Vagina (tissue), 2 donors: ENCODE measurements around the gene TOP2B. TPM values are rescaled to one million over a fixed set of nuclear protein-coding genes. Genes with fewer than 3 reads are reported as not detected.

Experiments
- DNase-seq, 2 donors: peaks; one replicate each; pipeline ENCODE4 v3.0.0-alpha.2; 2017; ENCODE audit errors: extremely low spot score in 2 of 2
- H3K27ac ChIP-seq: fragments of 200-600 bp; sonication (generic); one replicate; pipeline ENCODE4 v1.5.1; 2019
- H3K27me3 ChIP-seq: fragments of 200-600 bp; sonication (generic); one replicate; pipeline ENCODE4 v1.5.1; 2019
- H3K36me3 ChIP-seq, 2 donors: fragments of 200-600 bp; sonication (generic); one replicate each; pipeline ENCODE4 v1.5.1; 2017 to 2019
- H3K4me1 ChIP-seq: fragments of 200-600 bp; sonication (generic); one replicate; pipeline ENCODE4 v1.5.1; 2019
- H3K4me3 ChIP-seq, 2 donors: fragments of 200-600 bp; sonication (generic); 1 replicate in 1 of 2; 2 replicates in 1 of 2; pipeline ENCODE4 v1.5.1; 2016 to 2019
- H3K9me3 ChIP-seq: fragments of 200-600 bp; sonication (generic); one replicate; pipeline ENCODE4 v1.5.1; 2019
- CTCF ChIP-seq, 3 experiments: fragments of 450-650 bp in 2 of 3; fragments of 200-600 bp in 1 of 3; sonication (generic) in 1 of 3; IDR thresholded peaks; one replicate each; pipeline ENCODE4 v1.5.1; 2017 to 2019; ENCODE audit warnings: antibody characterized with exemption in 3 of 3, mild to moderate bottlenecking in 2 of 3, moderate library complexity in 2 of 3
- POLR2A ChIP-seq, 2 donors: fragments of 450-650 bp; IDR thresholded peaks; one replicate each; pipeline ENCODE4 v1.6.1; 2017; ENCODE audit warnings: antibody characterized with exemption in 2 of 2, mild to moderate bottlenecking in 2 of 2, moderate library complexity in 2 of 2
- POLR2AphosphoS5 ChIP-seq, 2 donors: sonication (generic); formaldehyde crosslinking; IDR thresholded peaks; one replicate each; pipeline ENCODE4 v1.9.0; 2017; ENCODE audit warnings: antibody characterized with exemption in 2 of 2, mild to moderate bottlenecking in 2 of 2, low read depth in 1 of 2; ENCODE audit not compliant: insufficient read depth in 1 of 2
- intact Hi-C: fragments of 100-400 bp; cut with DNase I; formaldehyde crosslinking; loops from one replicate; pipeline ENCODE4 v1.15.1; 2023
- total RNA-seq: library from RNA; depleted of rRNA; stranded (reverse); fragments of >200 nt; gene quantifications from one replicate; pipeline ENCODE4 v1.2.3, GENCODE V29; 2016

The TOP2B gene
- total RNA-seq, 1 donor from 2014 or later, result 88.1 TPM

- Histone ChIP-seq H3K4me3 (no peak overlapping the region), H3K36me3 (peaks cover 0 to 52% of the 10 kb centered on the region in 2 donors), H3K9me3 (no peaks in the 10 kb centered on the region), H3K27ac (no peak overlapping the region), H3K4me1 (no peaks in the 10 kb centered on the region), H3K27me3 (no peaks in the 10 kb centered on the region)
- TF ChIP-seq POLR2AphosphoS5 (IDR thresholded peaks at IDR 0.05; ENCODE audit: insufficient read depth in 1 of 2, low read depth in 1 of 2) (no peak), CTCF (IDR thresholded peaks at IDR 0.05) (no peak), POLR2A (IDR thresholded peaks at IDR 0.05) (no peak)
- no peak for DNase-seq
- intact Hi-C loops, result no loop called here
Measured at GRCh38 chr3:25631989-25632388, 32.7 kb downstream of the TOP2B start.

- H3K27me3 ChIP-seq, result no peaks in the 10 kb centered on the region
- no peak overlapping the region for H3K4me3 ChIP-seq
- H3K9me3 ChIP-seq, result no peaks in the 10 kb centered on the region
- DNase-seq, result no peak
- no peak overlapping the region for H3K27ac ChIP-seq
- peaks cover 0 to 48% of the 10 kb centered on the region in 2 donors for H3K36me3 ChIP-seq
- TF ChIP-seq POLR2AphosphoS5 (IDR thresholded peaks at IDR 0.05; ENCODE audit: insufficient read depth in 1 of 2, low read depth in 1 of 2) (no peak), POLR2A (IDR thresholded peaks at IDR 0.05) (no peak), CTCF (IDR thresholded peaks at IDR 0.05) (no peak)
- intact Hi-C loops, result no loop called here
- no peaks in the 10 kb centered on the region for H3K4me1 ChIP-seq
Measured at GRCh38 chr3:25621087-25621486, 43.6 kb downstream of the TOP2B start.

GRCh38 chr3:25620493-25620892, 44.2 kb downstream of the TOP2B start:
- Histone ChIP-seq H3K27ac (no peak overlapping the region), H3K9me3 (no peaks in the 10 kb centered on the region), H3K4me1 (no peaks in the 10 kb centered on the region), H3K4me3 (no peak overlapping the region), H3K27me3 (no peaks in the 10 kb centered on the region), H3K36me3 (peaks cover 0 to 45% of the 10 kb centered on the region in 2 donors)
- no peak for TF ChIP-seq POLR2A (IDR thresholded peaks at IDR 0.05)
- no peak for TF ChIP-seq CTCF (IDR thresholded peaks at IDR 0.05)
- TF ChIP-seq POLR2AphosphoS5 (IDR thresholded peaks at IDR 0.05; ENCODE audit: insufficient read depth in 1 of 2, low read depth in 1 of 2), result no peak
- intact Hi-C loops, result no loop called here
- DNase-seq, result no peak

- Histone ChIP-seq H3K27me3 (no peaks in the 10 kb centered on the region), H3K4me1 (no peaks in the 10 kb centered on the region), H3K36me3 (peaks cover 0 to 42% of the 10 kb centered on the region in 2 donors), H3K9me3 (no peaks in the 10 kb centered on the region), H3K4me3 (no peak overlapping the region), H3K27ac (no peak overlapping the region)
- intact Hi-C loops, result no loop called here
- no peak for TF ChIP-seq CTCF (IDR thresholded peaks at IDR 0.05)
- TF ChIP-seq POLR2AphosphoS5 (IDR thresholded peaks at IDR 0.05; ENCODE audit: insufficient read depth in 1 of 2, low read depth in 1 of 2), result no peak
- TF ChIP-seq POLR2A (IDR thresholded peaks at IDR 0.05), result no peak
- DNase-seq, result no peak
Measured at GRCh38 chr3:25619382-25619781, 45.3 kb downstream of the TOP2B start.

- Histone ChIP-seq H3K4me3 (no peak overlapping the region), H3K9me3 (no peaks in the 10 kb centered on the region), H3K27me3 (no peaks in the 10 kb centered on the region), H3K4me1 (no peaks in the 10 kb centered on the region), H3K27ac (no peak overlapping the region), H3K36me3 (peaks cover 0 to 28% of the 10 kb centered on the region in 2 donors)
- TF ChIP-seq POLR2AphosphoS5 (IDR thresholded peaks at IDR 0.05; ENCODE audit: insufficient read depth in 1 of 2, low read depth in 1 of 2), result no peak
- TF ChIP-seq CTCF (IDR thresholded peaks at IDR 0.05), result no peak
- no peak for TF ChIP-seq POLR2A (IDR thresholded peaks at IDR 0.05)
- no peak for DNase-seq
- intact Hi-C loops, result no loop called here
Measured at GRCh38 chr3:25618028-25618427, 46.7 kb downstream of the TOP2B start.
